HG03378 (cell line): ENCODE data around the gene POLN.

Source experiments
- ATAC-seq: cut with Tn5 transposase; IDR thresholded peaks from one replicate; pipeline ENCODE4 v1.9.1; 2021; ENCODE audit warnings: mild to moderate bottlenecking, moderate library complexity; ENCODE audit not compliant: unreplicated experiment

The POLN gene

DNA sequence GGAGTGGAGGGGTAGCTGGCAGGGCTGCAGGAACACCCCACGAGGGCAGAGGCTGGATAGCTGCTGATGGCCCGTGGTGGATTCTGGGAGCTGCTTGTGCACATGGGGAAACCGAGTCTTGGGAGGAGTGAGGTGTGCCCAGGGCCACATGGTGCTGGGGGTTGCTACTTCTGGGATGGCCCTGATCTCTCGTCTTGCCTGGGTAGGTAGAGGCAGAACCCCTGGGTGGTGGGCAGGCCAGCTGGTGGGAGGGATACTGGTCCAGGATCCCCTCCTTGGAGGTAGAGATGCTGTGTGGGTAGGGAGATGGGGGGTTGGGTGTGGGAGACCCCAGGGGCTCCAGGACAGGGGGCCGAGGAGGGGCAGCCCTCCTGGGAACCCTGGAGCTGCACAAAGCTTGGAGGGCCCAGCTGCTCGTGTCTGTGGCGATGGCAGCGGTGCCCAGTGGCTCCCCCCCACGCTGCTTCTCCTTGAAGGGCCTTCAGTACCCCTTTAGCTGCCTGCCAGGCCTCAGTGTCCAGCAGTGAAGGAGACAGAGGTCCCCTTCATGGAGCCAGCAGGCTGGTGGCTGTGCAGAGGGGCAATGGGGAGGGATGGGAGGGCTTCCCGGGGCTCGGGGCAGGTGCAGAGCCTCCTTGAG lies 179.6 kb downstream of the POLN start:
- no peak for ATAC-seq

DNA sequence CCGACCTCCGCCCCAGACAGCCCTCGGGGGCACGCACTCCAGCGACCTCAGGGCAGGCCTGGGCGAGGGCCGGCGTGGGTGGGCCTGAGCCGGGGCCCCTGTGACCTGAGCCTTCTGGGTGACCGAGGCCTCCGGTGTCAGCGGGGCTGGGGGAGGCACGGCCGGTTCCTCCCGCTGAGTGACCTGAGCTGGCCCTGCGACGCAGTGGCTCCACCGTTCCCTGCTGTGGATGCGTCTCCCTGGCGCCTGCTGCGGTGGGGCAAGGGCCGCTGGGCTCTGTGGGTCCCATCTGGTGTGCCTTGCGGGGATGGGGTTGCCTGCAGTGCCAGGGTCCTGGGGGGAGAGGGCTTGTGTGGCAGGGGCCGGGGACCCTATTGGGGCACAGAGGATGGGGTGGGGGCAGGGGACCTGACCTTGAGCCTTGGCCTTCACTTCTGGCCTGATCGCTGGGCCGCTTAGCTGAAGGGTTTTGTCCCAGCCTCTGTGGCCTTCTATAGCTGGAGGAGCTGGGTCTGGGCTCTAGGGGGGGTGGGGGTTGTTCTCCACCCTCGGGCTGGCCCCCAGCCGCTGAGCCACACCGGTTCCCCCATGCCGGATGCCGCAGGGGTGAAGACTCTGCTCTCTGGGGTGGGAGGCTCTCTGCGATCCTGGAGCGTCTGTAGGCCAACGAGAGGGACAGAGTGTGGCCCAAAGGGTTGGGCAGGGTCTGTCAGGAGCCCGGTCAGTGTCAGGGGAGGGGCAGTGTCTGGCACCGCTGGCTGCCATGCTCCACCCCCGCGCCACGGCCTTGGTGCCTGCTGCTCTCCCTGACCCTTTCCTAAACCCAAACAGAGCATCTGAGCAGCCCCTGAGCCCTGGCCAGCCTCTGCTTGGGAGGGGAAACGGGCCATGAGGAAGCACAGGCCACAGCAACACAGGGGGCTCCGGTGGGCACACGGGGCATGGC lies 180.5 kb downstream of the POLN start:
- ATAC-seq, result no peak

DNA sequence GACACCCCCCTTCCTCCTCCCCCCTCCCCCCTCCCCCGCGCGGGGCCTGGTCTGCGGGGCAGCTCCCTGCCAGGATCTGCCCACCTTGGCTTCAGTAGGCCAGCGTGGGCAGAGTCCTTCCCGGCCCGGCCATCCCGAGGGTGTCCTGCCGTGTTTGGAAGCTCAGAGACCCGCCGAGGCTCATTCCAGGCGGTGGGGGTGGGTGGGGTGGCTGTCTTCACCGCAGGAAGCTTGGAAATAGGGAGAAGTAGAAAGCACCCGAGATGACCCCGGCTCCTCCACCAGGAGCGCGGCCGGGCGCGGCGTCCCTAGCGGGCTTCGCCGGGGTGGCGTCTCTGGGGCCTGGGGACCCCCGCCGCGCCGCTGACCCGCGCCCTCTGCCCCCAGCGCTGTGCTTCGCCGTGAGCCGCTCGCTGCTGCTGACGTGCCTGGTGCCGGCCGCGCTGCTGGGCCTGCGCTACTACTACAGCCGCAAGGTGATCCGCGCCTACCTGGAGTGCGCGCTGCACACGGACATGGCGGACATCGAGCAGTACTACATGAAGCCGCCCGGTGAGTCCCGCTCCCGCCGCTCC lies 181.2 kb downstream of the POLN start:
- ATAC-seq, result no peak

DNA sequence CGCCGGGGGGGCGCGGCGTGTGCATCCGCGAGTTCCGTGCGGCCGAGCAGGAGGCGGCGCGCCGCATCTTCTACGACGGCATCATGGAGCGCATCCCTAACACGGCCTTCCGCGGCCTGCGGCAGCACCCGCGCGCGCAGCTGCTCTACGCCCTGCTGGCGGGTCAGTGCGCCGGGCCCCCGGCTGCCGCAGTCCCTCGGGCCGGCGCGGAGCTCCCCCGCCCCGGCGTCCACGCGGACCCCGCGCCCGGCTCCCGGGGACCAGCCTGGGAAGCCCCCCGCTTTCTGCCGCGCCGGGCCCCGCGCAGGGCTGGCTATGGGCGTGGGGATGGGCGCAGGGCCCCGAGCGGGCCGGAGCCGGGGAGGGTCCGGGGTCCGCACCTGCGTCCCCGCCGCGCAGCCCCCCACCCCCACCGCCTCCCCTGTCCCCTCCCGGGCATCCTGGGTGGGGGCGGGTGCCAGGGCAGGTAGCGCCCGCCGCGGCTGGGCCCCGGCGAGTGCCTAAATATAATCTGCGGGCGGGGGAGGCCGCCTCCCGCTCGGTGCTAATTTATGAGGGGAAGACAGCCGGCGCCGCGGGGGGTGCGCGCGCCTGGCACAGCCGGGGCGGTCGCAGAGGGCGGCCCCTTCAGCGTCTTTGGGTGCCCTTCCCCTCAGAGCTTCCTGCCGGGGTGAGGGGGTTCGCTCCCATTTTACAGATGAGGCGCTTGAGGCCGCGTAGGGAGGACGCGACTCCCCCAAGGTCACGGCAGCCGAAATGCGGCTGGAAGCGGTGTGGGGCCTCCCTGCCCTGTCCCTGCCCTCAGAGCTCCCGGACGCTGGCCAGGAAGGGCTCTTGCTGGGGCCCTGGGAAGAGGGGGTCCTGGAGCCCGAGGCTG lies 182.0 kb downstream of the POLN start:
- no peak for ATAC-seq

DNA sequence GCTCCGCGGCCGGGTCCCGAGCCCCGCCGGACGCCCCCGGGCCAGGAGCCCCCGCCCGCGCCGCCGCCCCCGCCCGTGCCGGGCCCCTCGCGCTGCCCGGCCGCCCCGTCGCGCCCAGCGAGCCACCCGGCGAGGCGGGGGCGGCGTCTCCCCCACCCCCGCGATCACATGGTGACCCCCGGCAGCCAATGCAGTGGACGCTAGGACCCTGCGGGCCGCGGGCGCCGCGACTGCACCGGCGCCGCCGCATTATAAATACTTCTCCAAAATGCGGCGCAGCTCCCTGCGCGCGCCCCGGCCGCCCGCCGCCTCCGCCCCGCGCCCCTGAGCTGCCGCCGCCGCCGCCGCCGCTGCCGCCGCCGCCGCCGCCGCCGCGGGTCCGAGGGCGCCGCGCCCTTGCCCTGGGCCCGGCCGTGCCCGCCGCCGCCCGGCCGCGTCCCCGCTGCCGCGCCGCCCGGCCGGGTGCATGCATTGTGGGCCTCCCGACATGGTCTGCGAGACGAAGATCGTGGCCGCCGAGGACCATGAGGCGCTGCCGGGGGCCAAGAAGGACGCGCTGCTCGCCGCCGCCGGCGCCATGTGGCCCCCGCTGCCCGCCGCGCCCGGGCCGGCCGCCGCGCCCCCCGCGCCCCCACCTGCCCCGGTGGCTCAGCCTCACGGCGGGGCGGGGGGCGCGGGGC lies 182.7 kb downstream of the POLN start, which contains the start of gene NAT8L:
Gene NAT8L, plus strand, starts transcription at position 282 of the 680 bp plus-strand sequence. Its CDS starts 185 bp downstream, at position 467.
- ATAC-seq, result no peak

DNA sequence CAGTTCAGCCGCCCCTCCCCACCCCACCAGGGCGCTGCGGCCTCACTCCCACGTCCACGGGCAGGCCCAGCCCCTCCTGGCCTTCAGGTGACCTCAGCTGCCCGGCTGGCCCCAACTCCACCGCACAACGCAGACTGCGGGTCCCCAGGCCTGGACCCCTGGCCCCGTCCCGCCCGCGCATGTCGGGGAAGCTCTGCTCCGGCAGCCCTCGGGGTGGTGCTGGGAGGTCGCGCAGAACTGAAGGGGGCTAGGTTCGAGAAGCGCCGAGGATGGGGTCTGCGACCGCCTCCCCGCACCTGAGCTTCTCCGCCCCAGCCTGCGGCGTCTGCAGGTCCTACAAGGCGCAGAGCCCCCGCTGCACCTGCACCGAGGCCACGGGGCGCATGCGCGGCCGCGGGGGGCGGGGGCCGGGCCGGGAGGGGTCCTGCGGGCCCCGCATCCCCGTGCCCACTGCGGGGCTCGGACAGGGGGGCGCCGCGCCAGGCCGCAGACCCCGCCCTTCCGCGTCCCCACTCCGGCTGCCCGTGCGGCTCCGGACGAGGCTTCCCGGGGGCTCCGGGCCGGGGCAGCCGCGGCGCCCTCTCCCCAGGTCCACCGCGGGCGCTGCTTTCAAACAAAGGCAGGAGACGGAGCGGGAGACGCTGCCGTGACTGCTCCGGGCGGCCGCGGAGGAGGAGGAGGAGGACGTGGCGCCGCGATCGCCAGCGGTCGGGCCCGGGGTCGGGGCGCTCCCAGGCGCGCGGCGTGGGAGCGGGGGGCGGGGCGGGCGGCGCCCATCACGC lies 183.5 kb downstream of the POLN start:
- ATAC-seq, result no peak

DNA sequence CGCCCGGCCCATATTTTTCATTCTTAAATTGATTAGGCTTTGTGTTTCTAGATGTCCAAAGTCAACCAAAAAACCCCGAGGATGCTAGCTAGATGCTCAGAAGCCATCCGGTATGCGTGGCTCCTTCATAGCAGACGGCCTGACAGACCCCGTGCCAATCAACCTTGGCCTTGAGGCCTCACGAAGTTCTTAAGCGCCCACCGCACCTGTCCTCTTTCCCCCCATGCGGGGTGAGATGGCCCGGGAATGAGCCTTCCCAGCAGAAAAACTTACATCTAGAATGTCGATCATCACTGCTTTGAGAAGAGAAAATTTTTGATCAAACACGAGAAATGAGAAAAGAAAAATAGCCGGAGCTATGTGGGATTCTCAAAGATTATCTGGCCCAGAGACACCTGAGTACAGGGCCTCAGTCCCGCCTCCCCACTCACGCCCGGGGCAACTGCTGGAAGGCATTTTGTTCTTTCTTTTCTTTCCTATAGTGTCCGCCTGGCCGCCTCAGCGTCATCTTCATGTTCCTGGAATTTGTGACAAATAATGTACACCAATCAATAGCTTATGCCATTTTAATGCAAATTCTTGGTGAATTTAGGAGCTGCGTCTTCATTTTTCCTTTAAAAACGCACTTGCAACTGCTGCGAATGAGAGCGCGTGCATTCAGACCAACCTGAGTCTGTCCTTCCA lies 184.4 kb downstream of the POLN start:
- no peak for ATAC-seq

DNA sequence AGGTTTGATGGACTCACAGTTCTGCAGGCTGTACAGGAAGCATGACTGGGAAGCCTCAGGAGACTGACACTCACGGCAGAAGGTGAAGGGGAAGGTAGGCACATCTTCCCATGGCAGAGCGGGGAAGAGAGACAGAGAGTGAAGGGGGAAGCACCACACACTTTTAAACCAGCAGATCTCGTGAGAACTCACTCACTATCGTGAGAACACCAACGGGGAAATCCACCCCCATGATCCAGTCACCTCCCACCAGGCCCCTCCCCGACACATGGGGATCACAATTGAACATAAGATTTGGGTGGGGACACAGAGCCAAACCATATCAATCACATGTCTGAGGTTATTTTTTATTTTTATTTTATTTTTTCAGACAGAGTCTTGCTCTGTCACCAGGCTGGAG lies 187.7 kb downstream of the POLN start:
- ATAC-seq, result no peak

DNA sequence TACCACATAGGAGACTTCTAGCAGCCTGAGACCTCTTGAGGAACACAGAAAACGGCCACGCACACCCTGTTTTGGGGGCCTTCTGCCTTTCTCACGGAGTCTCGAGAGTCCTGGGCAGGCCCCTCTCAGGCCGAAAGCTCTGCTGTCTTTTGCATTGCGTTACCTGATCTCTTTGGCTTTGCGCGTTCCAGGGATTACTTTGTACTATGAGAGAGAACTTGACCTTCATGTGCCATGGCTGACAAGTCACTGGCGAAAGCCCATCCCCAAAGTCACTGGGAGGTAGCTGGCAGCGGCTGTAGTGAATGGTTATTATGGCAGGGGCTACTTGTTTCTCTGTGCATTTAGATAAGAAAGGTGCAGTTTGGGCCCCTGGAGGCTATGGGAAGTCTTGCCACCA lies 190.8 kb downstream of the POLN start:
- ATAC-seq, result no peak

DNA sequence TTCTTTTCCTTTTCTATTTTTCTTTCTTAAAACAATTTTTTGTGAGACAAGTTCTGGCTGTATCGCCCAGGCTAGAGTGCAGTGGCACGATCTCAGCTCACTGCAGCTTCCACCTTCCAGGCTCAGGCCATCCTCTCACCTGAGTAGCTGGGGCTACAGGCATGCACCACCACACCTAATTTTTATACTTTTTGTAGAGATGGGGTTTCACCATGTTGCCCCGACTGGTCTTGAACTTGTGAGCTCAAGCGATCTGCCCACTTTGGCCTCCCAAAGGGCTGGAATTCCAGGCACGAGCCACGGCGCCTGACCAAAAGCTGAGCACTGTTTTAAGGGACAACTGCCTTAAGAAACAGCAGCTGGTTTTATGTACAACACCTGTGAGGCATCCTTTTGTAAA lies 192.1 kb downstream of the POLN start:
- no peak for ATAC-seq

DNA sequence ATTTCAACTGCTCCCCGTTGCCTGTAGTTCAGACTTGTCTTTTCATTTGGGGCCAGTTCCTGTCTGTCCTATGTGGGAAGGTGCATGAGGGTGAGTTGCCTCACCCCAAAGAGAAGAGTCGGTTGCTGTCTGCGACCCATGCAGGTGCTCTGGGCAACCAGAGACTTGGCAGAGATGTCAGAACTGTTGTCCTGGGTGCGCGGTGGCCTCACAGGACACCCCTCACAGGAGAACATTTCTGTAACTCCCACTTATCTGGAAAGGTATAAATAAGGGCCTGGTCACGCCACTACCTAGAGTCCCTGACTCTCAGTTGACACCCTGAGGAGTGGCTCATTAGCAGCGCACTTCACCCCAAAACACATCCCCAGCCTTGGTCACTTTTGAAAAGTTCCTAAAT lies 192.5 kb downstream of the POLN start:
- ATAC-seq, result no peak

DNA sequence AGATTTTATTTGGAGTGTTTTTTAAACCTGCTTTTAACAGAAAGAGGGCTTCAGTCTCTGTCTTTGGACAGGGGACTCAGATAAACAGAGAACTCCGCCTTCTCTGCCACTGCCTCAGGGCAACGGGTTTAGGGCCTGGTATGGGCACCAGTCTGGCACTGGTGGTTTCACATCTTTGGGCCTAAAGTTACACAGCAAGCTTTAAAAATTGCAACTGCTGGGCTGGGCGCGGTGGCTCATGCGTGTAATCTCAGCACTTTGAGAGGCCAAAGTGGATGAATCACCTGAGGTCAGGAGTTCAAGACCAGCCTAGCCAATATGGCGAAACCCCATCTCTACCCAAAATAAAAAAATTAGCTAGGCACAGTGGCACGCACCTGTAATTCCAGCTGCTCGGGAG lies 193.1 kb downstream of the POLN start:
- no peak for ATAC-seq

DNA sequence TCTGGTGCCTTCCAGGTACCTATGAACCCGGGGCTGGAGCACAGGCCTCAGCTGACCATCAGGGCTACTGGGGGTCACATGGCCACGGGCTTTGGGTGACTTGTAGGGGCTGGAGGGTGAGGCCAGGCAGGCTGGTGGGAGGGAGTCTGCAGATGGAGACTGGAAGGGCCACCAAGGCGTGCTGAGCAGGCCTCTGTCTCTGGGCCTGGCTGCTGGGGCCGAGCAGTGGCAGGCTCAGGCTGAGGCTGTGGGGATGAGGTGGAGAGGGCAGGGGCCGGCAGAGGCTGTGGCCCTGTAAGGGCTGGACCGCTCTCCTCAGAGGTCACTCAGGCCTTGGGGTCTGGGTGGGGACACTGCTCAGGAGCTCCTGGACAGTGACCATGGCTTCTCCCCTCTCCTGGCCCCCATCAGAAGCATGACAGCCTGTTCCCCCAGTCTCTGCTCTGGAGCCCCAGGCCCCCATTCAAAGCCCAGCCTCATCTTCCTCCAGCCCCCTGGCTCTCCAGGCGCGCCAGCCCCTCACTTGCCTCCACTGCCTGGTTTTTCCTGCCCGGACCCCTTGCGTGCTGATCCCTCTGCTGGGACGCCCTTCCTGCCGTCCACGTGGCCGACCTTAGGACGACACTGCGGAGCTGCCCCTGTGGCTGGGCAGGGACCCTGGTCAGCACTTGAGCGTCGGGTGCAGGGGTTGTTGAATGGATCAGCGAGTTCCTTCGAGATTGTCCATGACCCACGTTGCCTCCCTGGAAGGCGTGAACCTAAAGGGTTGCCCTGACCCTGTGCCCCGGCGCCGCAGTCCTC lies 193.9 kb downstream of the POLN start:
- no peak for ATAC-seq

DNA sequence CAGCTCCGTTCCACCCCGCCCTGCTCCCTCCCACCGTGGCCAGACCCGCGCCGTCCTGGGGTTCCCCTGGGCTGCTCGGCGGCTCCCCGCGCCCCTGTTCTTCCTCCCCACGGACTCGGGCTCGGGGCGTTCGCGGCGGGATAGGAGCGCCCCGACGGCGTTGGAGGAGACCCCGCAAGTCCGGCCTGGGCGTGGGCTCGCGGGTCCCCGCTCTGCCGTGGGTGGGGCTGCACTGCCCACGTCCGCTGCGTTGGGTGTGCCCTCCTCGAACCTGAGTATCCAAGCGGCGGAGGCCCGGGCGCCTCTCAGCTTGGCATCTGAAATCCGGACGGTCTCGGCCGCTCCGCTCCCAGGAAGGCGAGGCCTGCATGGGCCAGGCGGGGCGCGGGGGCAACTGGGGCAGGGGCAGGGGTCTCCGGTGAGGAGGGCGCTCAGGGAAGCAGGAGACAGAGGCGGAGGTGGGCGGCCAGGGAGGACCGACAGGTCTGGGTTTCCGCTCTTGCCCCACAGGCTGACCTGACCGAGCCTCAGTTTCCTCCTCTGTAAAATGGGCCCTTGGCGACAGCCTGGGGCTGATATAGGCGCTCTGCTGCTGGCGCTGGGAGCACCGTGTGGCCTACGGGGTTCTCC lies 194.8 kb downstream of the POLN start:
- ATAC-seq, result no peak

DNA sequence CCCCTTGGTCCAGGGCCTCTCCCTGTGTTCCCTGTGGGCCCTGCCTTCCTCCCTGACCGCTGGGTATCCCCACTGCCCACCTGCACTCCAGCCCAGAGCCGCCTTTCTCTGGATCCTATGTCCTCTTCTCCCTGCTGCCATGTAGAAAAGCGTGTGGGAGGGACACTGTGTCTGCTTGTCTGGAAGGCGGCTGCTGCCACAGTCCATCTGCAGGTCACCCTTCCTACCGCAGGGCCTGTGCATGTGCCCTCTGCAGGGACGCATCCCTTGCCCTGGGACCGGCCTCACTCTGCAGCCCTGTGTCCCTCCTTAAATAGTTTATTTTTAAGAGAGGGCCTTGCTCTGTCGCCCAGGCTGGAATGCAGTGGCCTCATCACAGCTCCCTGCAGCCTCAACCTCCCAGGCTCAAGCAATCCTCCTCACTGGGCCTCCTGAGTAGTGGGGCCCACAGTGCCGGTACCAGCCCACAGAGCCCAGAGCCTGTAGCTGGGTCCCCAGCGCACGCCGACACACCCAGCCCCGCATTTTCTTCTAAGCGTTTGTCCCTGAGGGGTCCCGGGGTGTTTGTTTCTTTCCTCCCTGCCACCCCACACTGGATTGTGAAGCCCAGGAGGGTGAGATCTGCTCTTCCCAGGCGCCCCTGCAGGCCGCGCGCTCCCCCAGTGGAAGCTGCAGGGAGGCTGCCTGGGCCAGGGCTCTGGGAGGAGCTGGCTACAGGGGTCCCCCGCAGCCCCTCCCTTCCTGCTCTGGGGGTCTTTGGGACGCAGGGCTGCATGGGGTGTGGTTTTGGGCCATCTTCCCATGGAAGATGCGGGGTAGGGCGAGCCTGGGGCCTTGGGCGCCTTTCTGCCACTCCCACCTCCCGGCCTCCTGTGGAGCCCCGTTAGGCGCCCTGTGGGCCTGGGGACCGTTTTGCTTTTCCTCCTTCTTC lies 195.6 kb downstream of the POLN start:
- no peak for ATAC-seq

DNA sequence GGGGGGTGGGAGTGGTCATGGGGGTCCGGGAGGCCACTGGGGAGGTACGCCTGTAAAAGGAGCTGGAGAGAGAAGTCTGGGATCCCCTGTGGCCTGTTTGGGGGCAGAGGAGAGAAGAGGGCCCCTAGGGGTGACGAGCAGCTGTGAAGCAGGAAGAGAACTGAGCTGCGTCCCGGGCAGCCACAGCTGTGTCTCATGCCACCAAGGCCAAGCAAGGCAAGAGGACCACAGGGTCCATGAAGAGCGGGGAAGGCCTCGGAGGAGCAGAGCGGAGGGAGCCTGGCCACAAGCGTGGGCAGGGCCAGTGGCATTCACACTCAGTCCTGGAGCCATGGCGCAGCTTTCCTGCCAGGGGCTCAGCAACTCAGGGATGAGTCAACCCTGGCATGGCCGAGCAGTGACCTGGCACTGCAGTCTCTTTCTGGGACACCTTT lies 196.4 kb downstream of the POLN start:
- no peak for ATAC-seq
